Measurements from ENCODE around the gene TMEM200B. TPM values are rescaled to one million over a fixed set of nuclear protein-coding genes. Genes with fewer than 3 reads are reported as not detected.
"Not testable (repeated sequence)": the region's sequence is repeated elsewhere in the genome, so short reads cannot be mapped to it uniquely, and the experiment has no call there.

TMEM200B gene
- polyA plus RNA-seq, 1 donor: 5.6 TPM

DNA sequence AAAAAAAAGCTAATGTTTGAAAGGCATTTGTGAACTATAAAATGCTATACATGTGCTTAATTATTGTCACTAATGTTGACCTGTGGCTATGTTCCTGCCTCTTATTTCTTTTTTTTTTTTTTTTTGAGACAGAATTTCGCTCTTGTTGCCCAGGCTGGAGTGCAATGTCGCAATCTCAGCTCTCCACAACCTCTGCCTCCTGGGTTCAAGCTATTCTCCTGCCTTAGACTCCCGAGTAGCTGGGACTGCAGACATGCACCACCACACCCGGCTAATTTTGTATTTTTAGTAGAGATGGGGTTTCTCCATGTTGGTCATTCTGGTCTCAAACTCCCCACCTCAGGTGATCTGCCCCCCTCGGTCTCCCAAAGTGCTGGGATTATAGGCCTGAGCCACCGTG, 15.7 kb downstream of the TMEM200B start:
- not testable (repeated sequence) for DNase-seq

DNA sequence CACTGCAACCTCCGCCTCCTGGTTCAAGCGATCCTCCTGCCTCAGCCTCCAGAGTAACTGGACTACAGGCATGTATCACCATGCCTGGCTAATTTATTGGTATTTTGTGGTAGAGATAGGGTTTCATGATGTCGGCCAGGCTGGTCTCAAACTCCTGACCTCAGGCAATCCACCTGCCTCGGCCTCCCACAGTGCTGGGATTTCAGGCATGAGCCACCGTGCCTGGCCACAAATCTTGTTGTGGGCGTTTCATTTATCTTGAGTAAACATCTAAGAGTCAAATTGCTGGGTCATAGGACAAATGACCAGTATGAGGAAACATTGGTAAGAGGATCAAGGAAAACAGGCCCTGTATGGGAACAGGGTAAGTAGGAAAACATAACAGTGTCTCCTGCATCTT, 17.9 kb downstream of the TMEM200B start:
- no peak for DNase-seq

DNA sequence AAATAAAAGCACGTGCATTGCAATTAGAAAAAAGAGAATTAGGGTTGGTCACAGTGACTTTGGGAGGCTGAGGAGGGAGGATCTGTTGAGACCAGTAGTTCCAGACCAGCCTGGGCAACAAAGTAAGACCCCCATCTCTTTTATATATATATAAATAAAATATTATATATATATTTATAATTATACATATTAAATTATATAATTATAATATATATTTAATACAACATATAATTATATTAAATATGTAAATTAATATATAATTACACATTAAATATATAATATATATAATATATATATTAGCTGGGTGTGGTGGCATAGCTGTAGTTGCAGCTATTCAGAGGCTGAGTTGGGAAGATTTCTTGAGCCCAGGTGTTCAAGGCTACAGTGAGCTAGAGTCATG, 23.2 kb downstream of the TMEM200B start:
- DNase-seq: no peak

DNA sequence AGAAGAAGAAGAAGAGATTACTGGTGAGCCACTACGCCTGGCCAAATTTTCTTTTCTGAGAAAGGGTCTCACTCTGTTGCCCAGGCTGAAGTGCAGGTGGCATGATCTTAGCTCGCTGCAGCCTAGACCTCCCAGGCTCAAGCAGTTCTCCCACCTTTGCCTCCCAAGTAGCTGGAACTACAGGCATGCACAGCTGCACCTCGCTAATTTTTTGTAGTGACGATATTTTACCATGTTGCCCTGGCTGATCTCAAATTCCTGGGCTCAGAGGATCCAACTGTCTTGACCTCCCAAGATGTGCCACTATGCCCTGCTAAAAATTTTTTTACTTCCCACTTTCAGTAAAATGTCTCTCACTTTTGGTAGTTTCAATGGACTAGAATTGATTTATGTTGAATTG, 24.4 kb downstream of the TMEM200B start:
- DNase-seq: no peak

DNA sequence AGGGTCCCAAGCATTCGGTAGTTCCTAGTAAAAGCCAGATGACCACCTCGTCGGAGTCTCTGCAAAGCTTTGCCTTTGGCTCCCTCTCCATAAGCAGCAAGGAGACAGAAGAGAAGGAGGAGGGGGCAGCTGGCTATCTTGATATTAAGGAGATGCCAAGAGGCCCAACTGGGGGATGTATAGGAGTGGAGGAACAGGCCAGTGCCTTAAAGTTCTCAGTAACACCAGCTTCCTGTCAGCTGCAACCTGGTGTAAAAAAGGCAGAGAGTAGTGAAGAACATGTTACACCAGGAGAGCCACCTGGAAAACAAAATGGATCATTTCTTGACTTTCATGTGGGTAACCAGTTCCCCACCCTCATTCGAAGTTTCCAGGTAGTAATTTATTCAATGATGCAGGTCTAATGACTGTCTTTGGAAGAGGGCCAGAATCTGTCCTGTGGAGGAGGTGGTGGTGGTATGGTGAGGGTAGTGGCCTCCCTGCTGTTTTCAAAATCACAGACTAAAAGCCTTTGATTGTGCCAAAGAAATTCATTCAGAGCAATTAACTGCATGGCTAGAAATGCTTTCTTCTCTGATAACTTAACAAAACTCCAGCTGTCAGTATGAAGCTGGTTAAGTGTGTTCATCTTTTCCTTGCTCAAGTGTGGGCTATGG, 27.3 kb downstream of the TMEM200B start:
- DNase-seq: no peak

DNA sequence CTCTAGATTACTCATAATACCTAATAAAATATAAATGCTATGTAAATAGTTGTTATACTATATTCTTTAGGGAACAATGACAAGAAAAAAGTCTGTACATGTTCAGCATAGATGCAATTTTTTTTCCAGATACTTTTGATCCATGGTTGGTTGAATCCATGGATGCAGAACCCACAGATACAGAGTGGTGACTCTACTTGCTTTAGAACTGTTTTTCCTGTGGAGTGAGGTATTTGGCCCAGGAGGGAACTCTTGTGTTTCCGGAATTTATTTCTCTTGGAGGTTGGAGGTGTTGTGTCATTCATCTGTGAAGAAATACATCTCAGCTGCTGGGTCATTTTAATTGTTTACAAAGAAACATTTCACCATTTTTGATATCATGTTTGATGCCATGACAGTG, 28.7 kb downstream of the TMEM200B start:
- no peak for DNase-seq

DNA sequence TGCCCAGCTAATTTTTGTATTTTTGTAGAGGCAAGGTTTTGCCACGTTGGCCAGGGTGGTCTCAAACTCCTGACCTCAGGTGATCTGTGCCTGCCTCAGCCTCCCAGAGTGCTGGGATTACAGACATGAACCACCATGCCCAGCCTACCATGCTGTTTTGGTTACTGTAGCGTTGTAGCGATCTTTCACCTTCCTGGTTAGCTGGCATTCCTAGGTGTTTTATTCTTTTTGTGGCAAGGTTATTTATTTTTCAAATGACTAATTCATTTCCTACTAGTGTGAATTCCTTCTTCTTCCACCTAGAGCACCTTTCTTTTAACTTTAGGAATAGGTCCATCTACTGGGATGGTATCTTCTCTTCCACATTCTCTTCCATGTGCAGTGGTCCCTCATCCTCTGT, 29.3 kb downstream of the TMEM200B start:
- DNase-seq: no peak

DNA sequence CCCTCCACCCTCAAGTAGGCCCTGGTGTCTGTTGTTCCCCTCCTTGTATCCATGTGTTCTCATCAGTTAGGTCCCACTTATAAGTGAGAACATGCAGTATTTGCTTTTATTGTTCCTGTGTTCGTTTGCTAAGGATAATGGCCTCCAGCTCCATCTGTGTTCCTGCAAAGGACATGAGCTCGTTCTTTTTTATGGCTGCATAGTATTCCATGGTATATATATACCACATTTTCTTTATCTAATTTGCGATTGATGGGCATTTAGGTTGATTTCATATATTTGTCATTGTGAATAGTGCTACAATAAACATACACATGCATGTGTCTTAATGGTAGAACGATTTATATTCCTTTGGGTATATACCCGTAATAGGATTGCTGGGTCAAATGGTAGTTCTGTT, 31.0 kb downstream of the TMEM200B start:
- DNase-seq: not testable (repeated sequence)

DNA sequence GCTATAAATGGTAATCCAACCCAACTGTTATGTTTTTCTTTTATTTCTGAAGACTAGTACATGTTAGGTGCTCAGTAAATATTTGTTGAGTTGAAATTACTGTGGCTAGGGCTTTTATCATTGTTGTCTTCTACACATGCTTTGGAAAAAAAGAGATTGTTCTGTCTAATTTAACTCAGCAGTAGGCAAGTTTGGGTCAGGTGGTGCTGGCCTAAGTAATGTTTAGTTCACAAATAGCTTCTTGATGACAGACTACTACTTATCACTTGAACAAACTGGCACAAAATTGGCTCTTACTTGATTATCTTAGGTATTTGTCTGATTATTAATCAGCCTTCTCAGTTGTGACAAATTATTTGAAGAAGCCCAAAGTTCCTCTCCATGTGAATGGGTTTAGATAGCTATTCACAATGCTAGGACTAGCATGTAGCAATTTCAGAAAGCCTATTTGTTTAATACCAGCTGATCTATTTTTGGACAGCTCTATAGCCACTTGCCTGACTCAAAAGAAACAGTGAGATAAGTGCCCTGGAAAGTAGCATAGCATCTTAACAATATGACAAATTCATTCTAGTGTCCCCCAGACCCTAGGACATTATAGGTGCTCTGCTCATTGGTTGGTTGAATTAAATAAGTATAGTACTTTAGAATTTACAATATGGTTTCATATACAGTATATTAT, 32.6 kb downstream of the TMEM200B start:
- no peak for DNase-seq

DNA sequence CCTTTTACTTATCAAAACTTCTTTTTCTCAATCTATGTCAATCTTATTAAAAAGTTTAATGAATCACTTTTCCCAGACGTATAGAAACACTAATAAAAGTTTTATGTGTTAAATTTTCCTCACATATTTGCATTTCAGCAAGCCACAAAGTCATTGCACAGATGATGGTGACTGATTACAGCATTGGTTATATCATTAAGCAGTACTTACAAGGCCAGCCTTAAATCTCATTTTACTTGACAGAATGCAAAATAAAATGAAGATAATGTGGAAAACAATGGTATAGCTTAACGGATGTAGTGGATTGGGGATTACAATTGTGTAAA, 39.5 kb downstream of the TMEM200B start:
- DNase-seq: no peak

DNA sequence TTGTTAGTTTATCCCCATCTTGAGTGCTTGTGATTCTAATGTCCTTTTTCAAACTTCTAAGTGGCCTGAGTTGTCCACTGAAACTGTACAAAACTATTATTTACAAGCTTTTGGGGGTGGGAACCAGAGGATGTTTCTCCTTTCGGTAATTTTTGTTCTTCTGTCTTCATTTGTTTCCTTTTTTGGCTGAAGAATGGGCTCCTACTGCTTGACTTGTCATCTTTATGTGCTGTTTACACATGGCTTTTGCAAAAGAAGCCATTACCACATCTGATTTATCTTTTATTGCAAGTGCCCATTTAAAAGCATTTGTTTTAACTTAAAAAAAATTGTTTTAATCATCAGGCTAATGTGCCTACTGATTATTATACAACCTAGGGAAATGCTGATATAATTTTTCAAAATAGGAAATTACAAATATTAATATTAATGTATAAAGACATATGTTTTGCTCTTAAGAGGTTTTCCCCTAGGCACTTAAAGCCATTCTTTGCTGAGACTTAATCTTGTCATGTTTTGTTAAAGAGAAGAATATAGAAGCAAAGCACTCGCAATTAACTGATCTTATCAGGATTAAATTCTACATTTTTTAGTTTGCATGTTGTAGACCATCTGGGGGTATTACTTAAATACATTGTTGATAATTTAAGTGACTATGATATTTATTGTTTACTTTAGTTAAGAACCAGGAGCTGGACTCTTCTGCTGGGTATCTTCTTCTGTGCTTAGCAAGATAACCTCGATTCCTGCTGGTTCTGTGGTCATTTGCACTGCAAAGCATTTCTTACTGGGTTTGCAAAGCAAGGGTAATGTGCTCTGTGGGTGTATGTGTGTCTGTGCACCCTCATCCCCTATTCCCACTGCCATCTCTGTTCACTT, 40.1 kb downstream of the TMEM200B start:
- no peak for DNase-seq

DNA sequence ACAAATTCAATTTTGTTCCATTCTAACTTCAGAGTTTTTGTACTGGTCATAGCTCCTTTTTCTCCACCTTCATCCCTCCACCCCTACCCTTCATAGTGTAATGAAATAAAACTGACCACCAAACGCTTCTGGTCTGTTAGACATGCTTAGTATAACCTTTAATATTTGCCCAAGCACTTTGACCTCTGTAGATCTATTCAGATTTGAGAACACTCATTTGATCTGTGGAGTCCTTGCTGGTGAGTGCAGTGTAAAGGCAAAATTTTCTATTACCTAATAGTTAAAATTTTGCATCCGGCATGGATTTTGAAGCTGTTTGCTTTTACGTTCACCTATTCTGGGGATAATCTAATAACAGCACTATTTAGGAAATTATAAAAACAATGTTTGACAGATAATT, 41.2 kb downstream of the TMEM200B start:
- no peak for DNase-seq

DNA sequence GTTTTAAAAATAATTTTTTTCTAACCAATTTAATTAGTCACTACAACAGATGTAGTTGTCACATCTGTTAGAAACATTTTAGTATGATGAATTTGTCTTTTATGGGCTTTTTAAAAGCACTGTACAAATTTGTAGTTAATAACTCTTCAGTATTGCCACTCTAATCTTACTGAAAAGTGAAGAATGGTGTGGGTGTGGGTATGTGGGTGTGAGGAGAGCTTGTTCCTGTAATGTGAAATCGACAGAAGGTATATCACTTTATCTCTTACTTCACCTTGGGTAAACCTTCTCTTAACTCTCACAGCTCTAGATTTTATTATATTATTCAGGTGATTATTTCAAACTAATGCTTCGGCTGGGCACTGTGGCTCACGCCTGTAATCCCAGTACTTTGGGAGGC, 42.5 kb downstream of the TMEM200B start:
- no peak for DNase-seq

DNA sequence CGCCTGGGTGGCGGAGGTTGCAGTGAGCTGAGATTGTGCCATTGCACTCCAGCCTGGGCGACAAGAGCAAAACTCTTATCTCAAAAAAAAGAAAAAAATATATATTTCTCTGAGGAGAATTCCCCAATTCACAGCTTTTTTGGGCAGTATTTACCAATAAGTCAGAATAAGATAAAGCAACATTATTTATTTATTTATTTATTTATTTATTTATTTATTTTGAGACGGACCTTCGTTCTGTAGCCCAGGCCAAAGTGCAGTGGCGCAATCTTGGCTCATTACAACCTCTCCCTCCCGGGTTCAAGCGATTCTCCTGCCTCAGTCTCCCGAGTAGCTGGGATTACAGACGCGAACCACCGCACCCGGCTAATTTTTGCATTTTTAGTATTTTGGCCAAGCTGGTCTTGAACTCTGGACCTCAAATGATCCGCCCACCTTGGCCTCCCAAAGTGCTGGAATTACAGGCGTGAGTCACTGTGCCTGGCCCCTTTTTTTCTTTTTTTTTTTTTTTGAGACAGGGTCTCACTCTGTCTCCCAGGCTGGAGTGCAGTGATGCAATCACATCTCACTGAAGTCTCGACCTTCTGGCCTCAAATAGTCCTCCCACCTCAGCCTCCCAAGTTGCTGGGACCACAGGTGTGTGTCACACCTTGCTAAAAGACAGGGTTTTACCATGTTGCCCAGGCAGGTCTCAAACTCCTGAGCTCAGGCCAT, 43.6 kb downstream of the TMEM200B start:
- DNase-seq: not testable (repeated sequence)

DNA sequence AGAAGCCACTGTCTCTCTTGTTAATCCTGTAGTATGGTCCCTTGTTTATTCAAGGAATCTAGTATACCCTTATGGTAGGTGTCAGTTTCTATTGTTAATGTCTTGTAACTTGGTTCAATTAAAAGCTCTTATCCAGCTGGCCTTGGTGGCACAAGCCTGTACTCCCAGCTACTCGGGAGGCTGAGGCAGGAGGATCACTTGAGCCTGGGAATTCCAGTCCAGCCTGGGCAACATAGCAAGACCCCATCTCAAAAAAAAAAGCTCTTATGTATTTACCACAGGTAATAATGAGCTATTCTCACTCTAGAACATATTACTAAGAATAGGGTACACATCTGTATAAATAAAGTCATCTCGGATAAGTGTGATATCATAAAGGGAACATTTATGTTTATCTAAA, 46.5 kb downstream of the TMEM200B start:
- DNase-seq: no peak

Other genes with a start within 250 kb of the TMEM200B start
- 7.6 TPM for gene EPB41, start 209.3 kb downstream of the TMEM200B start, polyA plus RNA-seq (ENCODE audit: insufficient read length)
- gene SRSF4, start 58.0 kb upstream of the TMEM200B start, polyA plus RNA-seq (ENCODE audit: insufficient read length): 74.1 TPM
- gene MECR, start 107.0 kb upstream of the TMEM200B start, polyA plus RNA-seq (ENCODE audit: insufficient read length): 31.5 TPM
- gene PTPRU, start 112.6 kb upstream of the TMEM200B start, polyA plus RNA-seq (ENCODE audit: insufficient read length): 25.4 TPM

Measured in hindlimb muscle (tissue), 1 donor.